ENCODE measurements around the gene NUSAP1. TPM values are rescaled to one million over a fixed set of nuclear protein-coding genes. Genes with fewer than 3 reads are reported as not detected.
"Not testable (repeated sequence)": the region's sequence is repeated elsewhere in the genome, so short reads cannot be mapped to it uniquely, and the experiment has no call there.

The NUSAP1 gene
- total and polyA plus RNA-seq, 2 donors (not counting 1 experiment from before 2014, with no cell fraction given): 25.7 to 27.6 TPM

DNA sequence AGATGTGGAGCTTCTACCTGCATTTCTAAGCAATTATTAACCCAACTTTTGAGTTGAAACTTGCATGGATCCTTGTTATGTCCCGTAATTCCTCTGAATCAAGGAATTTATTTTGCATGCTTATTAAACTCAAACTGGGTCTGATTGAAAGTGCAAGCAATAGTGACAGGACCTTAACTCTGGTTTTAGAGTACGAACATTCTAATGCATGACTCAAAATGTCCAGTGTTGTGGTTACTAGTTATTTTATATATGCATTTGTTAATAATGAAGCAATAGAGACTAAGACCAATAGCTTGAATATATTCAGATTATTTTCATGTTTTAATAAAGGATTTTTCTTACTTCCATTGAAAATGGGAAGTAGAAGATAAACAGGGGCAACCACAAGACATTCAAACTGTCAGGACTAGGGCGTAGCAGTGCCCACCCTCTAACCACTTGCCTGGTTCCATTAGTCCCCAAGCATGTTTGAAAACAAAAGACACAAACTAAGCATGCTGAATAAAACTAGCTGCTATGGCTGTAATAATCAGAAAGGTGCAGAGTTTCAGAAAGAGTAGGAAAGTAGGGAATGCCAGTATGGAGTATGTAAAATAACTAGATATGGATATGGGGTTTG lies 28.4 kb upstream of the NUSAP1 start:
- Histone ChIP-seq H3K9ac (ENCODE audit: insufficient read depth, low read length) (no peak overlapping the region), H3K4me3 (replicated peaks in 1 of 4; ENCODE audit: control extremely low read depth in 1 of 4, insufficient read depth in 1 of 4, low read depth in 3 of 4, low read length in 4 of 4) (no peak overlapping the region), H3K4me2 (ENCODE audit: extremely low read depth, insufficient read depth, low read length) (no peak overlapping the region), H3K4me1 (ENCODE audit: control insufficient read depth, extremely low read depth, insufficient read depth, low read length) (no peaks in the 10 kb centered on the region), H3K36me3 (ENCODE audit: control insufficient read depth, insufficient read depth, low read length) (no peaks in the 10 kb centered on the region), H2AFZ (ENCODE audit: low read length) (no peak overlapping the region), H4K20me1 (ENCODE audit: control insufficient read depth, extremely low read depth, insufficient read depth, low read length) (no peaks in the 10 kb centered on the region), H3K27ac (ENCODE audit: insufficient read depth, low read length) (no peak overlapping the region), H3K9me3 (ENCODE audit: control insufficient read depth, insufficient read depth, low read depth, low read length) (no peaks in the 10 kb centered on the region), H3K79me2 (ENCODE audit: control insufficient read depth, insufficient read depth, low read length) (no peaks in the 10 kb centered on the region), H3K27me3 (ENCODE audit: control insufficient read depth, insufficient read depth, low read length) (no peaks in the 10 kb centered on the region)
- no peak for TF ChIP-seq EZH2 (IDR thresholded peaks at IDR 0.05; ENCODE audit: low read length, missing control alignments)
- TF ChIP-seq, protein P1, sequence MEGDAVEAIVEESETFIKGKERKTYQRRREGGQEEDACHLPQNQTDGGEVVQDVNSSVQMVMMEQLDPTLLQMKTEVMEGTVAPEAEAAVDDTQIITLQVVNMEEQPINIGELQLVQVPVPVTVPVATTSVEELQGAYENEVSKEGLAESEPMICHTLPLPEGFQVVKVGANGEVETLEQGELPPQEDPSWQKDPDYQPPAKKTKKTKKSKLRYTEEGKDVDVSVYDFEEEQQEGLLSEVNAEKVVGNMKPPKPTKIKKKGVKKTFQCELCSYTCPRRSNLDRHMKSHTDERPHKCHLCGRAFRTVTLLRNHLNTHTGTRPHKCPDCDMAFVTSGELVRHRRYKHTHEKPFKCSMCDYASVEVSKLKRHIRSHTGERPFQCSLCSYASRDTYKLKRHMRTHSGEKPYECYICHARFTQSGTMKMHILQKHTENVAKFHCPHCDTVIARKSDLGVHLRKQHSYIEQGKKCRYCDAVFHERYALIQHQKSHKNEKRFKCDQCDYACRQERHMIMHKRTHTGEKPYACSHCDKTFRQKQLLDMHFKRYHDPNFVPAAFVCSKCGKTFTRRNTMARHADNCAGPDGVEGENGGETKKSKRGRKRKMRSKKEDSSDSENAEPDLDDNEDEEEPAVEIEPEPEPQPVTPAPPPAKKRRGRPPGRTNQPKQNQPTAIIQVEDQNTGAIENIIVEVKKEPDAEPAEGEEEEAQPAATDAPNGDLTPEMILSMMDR (conservative IDR thresholded peaks at IDR 0.05 in 1 of 2, IDR thresholded peaks at IDR 0.05 in 1 of 2; ENCODE audit: low read depth in 1 of 2, low read length in 2 of 2): no peak
- DNase-seq (ENCODE audit: low read depth in 2 of 2): no peak

DNA sequence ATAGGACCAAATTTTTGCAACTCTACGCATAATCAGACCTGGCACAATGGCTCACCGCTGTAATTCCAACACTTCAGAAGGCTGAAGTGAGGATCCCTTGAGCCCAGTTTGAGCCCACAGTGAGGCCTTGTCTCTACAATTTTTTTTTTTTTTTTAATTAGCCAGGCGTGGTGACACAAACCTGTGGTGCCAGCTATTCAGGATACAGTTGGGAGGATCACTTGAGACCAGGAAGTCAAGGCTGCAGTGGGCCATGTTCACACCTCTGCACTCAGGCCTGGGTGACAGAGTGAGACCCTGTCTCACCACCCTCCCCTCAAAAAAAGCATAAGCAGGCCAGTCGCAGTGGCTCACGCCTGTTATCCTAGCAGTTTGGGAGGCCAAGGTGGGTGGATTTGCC lies 25.0 kb upstream of the NUSAP1 start:
- Histone ChIP-seq H3K36me3 (ENCODE audit: control insufficient read depth, insufficient read depth, low read length) (no peaks in the 10 kb centered on the region), H3K4me1 (ENCODE audit: control insufficient read depth, extremely low read depth, insufficient read depth, low read length) (no peaks in the 10 kb centered on the region), H3K9ac (ENCODE audit: insufficient read depth, low read length) (no peak overlapping the region), H2AFZ (ENCODE audit: low read length) (no peak overlapping the region), H3K4me3 (replicated peaks in 1 of 4; ENCODE audit: control extremely low read depth in 1 of 4, insufficient read depth in 1 of 4, low read depth in 3 of 4, low read length in 4 of 4) (no peak overlapping the region), H3K27ac (ENCODE audit: insufficient read depth, low read length) (no peak overlapping the region), H4K20me1 (ENCODE audit: control insufficient read depth, extremely low read depth, insufficient read depth, low read length) (no peaks in the 10 kb centered on the region), H3K79me2 (ENCODE audit: control insufficient read depth, insufficient read depth, low read length) (no peaks in the 10 kb centered on the region), H3K27me3 (ENCODE audit: control insufficient read depth, insufficient read depth, low read length) (no peaks in the 10 kb centered on the region), H3K4me2 (ENCODE audit: extremely low read depth, insufficient read depth, low read length) (no peak overlapping the region), H3K9me3 (ENCODE audit: control insufficient read depth, insufficient read depth, low read depth, low read length) (no peaks in the 10 kb centered on the region)
- TF ChIP-seq, protein P1 (conservative IDR thresholded peaks at IDR 0.05 in 1 of 2, IDR thresholded peaks at IDR 0.05 in 1 of 2; ENCODE audit: low read depth in 1 of 2, low read length in 2 of 2): no peak
- TF ChIP-seq EZH2 (IDR thresholded peaks at IDR 0.05; ENCODE audit: low read length, missing control alignments): no peak
- DNase-seq (ENCODE audit: low read depth in 2 of 2): no peak

DNA sequence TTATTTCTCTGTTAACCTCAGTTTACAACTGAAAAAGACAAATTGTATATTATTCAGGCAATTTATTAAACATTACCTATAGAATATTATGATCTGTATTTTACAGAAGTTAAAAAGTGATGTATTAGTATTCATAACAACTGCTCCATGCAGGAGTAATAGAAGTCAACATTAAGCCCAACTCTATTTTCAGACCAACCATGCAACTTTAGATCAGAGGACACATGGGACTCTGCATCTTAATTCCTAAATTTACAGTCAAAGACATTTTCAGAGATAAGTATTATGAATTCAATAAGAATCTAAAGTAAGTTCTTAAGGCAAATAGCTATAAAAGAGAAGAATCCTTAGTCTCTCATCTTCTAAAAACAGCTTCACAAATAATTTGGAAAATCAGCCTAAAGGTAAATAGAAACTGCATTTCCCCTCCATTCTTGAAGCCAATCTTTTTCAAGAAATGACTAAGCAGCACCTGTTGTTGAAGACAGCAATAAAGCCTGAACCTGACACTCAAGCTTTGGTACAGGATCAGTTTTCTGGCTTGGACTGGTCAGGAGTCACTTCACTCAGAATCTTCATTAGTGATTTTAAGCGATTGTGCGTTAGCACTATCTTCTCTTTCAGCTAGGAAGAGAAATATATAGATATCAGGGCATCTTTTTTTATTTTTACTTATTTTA lies 23.3 kb upstream of the NUSAP1 start:
- TF ChIP-seq EZH2 (IDR thresholded peaks at IDR 0.05; ENCODE audit: low read length, missing control alignments): no peak
- TF ChIP-seq, protein P1 (conservative IDR thresholded peaks at IDR 0.05 in 1 of 2, IDR thresholded peaks at IDR 0.05 in 1 of 2; ENCODE audit: low read depth in 1 of 2, low read length in 2 of 2): no peak
- H3K9ac ChIP-seq (ENCODE audit: insufficient read depth, low read length): no peak overlapping the region
- no peak overlapping the region for H3K4me2 ChIP-seq (ENCODE audit: extremely low read depth, insufficient read depth, low read length)
- H3K27me3 ChIP-seq (ENCODE audit: control insufficient read depth, insufficient read depth, low read length): no peaks in the 10 kb centered on the region
- H3K4me1 ChIP-seq (ENCODE audit: control insufficient read depth, extremely low read depth, insufficient read depth, low read length): no peaks in the 10 kb centered on the region
- H4K20me1 ChIP-seq (ENCODE audit: control insufficient read depth, extremely low read depth, insufficient read depth, low read length): no peaks in the 10 kb centered on the region
- no peak overlapping the region for H2AFZ ChIP-seq (ENCODE audit: low read length)
- H3K36me3 ChIP-seq (ENCODE audit: control insufficient read depth, insufficient read depth, low read length): no peaks in the 10 kb centered on the region
- H3K9me3 ChIP-seq (ENCODE audit: control insufficient read depth, insufficient read depth, low read depth, low read length): no peaks in the 10 kb centered on the region
- H3K4me3 ChIP-seq (replicated peaks in 1 of 4; ENCODE audit: control extremely low read depth in 1 of 4, insufficient read depth in 1 of 4, low read depth in 3 of 4, low read length in 4 of 4): no peak overlapping the region
- no peak for DNase-seq (ENCODE audit: low read depth in 2 of 2)
- H3K79me2 ChIP-seq (ENCODE audit: control insufficient read depth, insufficient read depth, low read length): no peaks in the 10 kb centered on the region
- no peak overlapping the region for H3K27ac ChIP-seq (ENCODE audit: insufficient read depth, low read length)

DNA sequence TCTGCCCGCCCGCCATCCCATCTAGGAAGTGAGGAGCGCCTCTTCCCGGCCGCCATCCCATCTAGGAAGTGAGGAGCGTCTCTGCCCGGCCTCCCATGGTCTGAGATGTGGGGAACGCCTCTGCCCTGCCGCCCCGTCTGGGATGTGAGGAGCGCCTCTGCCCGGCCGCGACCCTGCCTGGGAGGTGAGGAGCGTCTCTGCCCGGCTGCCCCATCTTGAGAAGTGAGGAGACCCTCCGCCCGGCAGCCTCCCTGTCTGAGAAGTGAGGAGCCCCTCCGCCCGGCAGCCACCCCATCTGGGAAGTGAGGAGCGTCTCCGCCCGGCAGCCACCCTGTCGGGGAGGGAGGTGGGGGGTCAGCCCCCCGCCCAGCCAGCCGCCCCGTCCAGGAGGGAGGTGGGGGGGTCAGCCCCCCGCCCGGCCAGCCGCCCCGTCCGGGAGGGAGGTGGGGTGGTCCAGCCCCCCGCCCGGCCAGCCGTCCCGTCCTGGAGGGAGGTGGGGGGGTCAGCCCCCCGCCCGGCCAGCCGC lies 11.8 kb upstream of the NUSAP1 start:
- not testable (repeated sequence) for H3K4me2 ChIP-seq (ENCODE audit: extremely low read depth, insufficient read depth, low read length); H3K27ac ChIP-seq (ENCODE audit: insufficient read depth, low read length); H3K36me3 ChIP-seq (ENCODE audit: control insufficient read depth, insufficient read depth, low read length); H4K20me1 ChIP-seq (ENCODE audit: control insufficient read depth, extremely low read depth, insufficient read depth, low read length); H3K4me1 ChIP-seq (ENCODE audit: control insufficient read depth, extremely low read depth, insufficient read depth, low read length); H2AFZ ChIP-seq (ENCODE audit: low read length); H3K27me3 ChIP-seq (ENCODE audit: control insufficient read depth, insufficient read depth, low read length); H3K79me2 ChIP-seq (ENCODE audit: control insufficient read depth, insufficient read depth, low read length); DNase-seq (ENCODE audit: low read depth in 2 of 2); H3K4me3 ChIP-seq (replicated peaks in 1 of 4; ENCODE audit: control extremely low read depth in 1 of 4, insufficient read depth in 1 of 4, low read depth in 3 of 4, low read length in 4 of 4); H3K9me3 ChIP-seq (ENCODE audit: control insufficient read depth, insufficient read depth, low read depth, low read length); H3K9ac ChIP-seq (ENCODE audit: insufficient read depth, low read length)
